RWPE1 (cell line): ENCODE measurements around the gene OR2H2.

ENCODE experiments used
- CTCF ChIA-PET: fragments of 350-600 bp; sonication (Branson Sonifier 250); formaldehyde crosslinking; extraction: SDS; loops from one replicate; lab custom pipeline; 2021; lab: Yijun Ruan, JAX
- POLR2A ChIA-PET: fragments of 400-600 bp; formaldehyde crosslinking; extraction: SDS; loops from one replicate; lab custom pipeline; 2020; ENCODE audit warnings: antibody characterized with exemption; ENCODE audit not compliant: low non-redundant PET; lab: Yijun Ruan, JAX
- DNase-seq: peaks from one replicate; pipeline ENCODE4 v3.0.0; 2012; ENCODE audit warnings: low spot score
- H3K27ac ChIP-seq: fragments of 450-650 bp; 2 replicates; pipeline ENCODE4 v1.5.1; 2017
- TF ChIP-seq, protein P1 (sequence below): fragments of 450-650 bp; conservative IDR thresholded peaks from 2 replicates; pipeline ENCODE4 v1.5.1; 2017; ENCODE audit warnings: low read depth, mild to moderate bottlenecking

The OR2H2 gene

DNA sequence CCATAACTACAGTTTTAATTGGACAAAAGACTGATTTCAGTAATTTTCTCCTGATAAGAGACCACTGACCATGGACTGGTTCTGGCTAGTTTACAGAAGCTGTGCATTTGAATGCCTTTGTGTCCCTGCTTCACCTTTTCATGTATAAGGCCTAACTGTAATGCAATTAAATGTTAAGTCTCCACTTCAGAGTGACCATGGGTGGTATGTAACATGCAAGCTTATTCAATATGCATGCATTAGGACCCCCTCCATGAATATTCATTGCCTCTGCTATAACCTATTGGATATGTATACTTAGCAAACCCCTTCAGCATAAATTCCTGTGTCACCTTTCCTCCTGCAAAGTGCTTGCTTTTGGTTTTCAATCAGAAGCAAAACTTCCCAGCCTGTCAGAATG, 27.6 kb upstream of the OR2H2 start:
- no peak for DNase-seq
- no peak overlapping the region for H3K27ac ChIP-seq
- ChIA-PET CTCF (no interaction called here), POLR2A (no interaction called here)
- TF ChIP-seq, protein P1, sequence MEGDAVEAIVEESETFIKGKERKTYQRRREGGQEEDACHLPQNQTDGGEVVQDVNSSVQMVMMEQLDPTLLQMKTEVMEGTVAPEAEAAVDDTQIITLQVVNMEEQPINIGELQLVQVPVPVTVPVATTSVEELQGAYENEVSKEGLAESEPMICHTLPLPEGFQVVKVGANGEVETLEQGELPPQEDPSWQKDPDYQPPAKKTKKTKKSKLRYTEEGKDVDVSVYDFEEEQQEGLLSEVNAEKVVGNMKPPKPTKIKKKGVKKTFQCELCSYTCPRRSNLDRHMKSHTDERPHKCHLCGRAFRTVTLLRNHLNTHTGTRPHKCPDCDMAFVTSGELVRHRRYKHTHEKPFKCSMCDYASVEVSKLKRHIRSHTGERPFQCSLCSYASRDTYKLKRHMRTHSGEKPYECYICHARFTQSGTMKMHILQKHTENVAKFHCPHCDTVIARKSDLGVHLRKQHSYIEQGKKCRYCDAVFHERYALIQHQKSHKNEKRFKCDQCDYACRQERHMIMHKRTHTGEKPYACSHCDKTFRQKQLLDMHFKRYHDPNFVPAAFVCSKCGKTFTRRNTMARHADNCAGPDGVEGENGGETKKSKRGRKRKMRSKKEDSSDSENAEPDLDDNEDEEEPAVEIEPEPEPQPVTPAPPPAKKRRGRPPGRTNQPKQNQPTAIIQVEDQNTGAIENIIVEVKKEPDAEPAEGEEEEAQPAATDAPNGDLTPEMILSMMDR = no peak

DNA sequence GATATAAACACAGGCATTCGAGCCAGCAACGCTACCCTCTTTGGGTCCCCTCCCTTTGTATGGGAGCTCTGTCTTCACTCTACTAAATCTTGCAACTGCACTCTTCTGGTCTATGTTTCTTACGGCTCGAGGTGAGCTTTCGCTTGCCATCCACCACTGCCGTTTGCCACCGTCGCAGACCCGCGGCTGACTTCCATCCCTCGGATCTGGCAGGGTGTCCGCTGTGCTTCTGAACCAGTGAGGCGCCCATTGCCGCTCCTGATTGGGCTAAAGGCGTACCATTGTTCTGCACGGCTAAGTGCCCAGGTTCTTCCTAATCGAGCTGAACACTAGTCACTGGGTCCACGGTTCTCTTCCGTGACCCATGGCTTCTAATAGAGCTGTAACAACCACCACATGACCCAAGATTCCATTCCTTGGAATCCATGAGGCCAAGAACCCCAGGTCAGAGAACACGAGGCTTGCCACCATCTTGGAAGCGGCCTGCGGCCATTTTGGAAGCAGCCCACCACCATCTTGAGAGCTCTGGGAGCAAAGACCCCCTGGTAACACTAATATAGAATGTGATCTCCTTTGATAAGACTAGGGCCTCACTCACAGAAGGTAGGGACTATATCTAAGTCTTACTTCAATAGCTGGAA, 26.4 kb upstream of the OR2H2 start:
- CTCF ChIA-PET = no interaction called here
- H3K27ac ChIP-seq = no peak overlapping the region
- DNase-seq = no peak
- TF ChIP-seq, protein P1 = no peak
- POLR2A ChIA-PET = no interaction called here

DNA sequence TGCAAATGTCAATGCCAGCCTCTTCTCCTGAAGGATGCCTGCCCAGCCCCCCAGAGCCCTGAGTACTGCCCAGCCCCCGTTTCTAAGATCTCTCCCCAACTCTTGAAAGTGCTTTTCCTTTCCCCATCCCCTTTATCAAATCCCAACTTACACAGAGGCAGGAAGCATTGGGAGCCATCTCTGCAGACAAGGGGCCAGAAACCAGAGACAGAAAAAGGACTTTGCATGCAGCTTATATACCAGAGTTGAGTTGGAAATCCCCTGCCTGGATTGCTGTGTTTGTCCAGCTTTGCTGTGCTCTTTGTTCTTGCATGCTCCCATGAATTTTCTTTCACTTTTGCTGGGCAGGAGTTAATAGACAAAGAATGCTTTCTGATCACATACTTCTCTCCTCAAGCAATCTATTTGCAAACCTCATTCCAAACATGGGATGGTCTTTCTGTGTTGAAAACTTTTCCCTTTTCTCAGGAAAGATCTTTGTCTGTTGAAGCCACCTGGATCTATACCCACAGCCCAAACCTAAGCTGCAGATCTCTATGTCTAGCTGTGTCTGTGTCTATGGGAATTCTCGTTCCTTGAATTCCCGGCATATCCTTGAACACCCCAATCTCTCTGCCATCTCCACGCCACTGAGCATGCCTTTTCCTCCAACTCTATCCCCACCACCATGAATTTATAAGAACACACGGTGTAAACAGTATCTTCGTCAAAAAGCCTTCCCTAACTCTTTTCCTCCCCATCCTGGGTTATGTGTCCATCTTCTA, 25.2 kb upstream of the OR2H2 start, which contains the start of gene UBD:
Gene UBD (minus strand): TSS at position 209 of the 764 bp plus-strand sequence. CDS start 31 bp downstream, at position 178.
- CTCF ChIA-PET = no interaction called here
- H3K27ac ChIP-seq = no peak within 1 kb of the TSS
- no peak for DNase-seq
- POLR2A ChIA-PET = no interaction called here
- TF ChIP-seq, protein P1 = no peak

DNA sequence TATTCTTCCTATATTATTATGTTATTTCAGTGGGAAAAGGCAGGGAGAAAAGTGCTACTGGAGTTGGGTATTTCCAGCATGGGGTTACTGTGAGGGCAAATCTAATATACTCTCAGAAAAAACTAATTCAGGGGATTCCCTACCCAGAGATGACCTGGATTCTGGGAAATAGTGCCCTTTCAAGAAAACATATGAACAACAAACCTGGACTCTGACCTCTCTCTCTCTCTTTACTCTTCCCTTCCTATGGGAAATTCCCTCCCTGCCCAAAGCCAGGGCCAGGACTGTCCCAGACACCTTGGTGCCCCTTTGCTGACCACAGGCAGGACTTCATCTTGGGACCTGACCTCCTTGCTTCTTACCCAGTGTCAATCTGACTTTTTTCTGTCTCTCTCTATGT, 23.8 kb upstream of the OR2H2 start:
- POLR2A ChIA-PET = no interaction called here

DNA sequence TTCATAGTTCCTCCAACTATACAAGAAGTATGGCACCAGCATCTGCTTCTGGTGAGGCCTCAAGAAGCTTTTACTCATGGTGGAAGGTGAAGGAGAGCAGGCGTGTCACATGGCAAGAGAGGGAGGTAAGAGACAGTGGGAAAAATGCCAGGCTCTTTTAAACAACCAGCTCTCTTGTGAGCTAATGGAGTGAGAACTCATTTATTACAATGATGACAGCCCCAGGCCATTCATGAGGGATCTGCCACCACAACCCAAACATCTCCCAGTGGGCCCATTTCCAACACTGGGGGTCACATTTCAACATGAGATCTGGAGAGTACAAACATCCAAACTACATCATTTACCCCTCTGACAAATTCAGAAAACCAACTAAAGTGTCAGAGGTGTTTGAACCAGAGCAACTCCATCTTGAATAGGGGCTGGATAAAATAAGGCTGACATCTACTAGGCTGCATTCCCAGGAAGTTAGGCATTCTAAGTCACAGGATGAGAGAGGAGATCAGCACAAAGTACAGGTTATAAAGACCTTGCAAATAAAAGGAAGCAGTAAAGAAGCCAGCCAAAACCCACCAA, 23.2 kb upstream of the OR2H2 start:
- DNase-seq = no peak
- ChIA-PET CTCF (no interaction called here), POLR2A (no interaction called here)
- TF ChIP-seq, protein P1 = no peak
- H3K27ac ChIP-seq = no peak overlapping the region

More for the DNA sequence above, 23.8 kb upstream of the OR2H2 start:
- CTCF ChIA-PET = no interaction called here
- TF ChIP-seq, protein P1 = no peak
- no peak overlapping the region for H3K27ac ChIP-seq
- DNase-seq = no peak

DNA sequence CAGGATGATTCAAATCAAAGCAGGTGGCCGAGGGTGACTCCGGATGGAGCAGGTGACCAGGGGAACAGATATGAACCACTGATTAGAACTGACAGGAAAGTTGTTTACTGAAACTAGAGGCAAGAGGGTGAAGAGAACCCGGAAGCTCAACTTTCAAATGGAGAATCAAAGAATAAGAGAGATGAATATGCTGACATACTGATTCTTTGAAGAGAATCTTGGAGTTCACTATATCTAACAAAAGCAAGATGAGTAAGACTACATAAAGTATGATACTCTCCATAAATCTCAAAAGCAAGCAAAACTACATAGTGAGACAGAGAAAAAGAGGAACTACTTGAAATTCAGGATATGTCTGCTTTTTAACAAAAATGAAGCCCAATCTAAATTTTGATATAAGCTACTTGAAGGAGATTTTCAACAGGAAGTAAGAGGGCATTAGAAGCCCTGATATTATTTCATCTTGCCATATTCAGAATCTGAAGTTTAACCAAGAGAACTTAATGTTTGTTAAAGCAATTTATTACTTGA, 21.4 kb upstream of the OR2H2 start:
- H3K27ac ChIP-seq = no peak overlapping the region
- no peak for DNase-seq
- POLR2A ChIA-PET = no interaction called here
- TF ChIP-seq, protein P1 = no peak
- CTCF ChIA-PET = interaction anchor here (0.6 kb wide), 1 partner anchor 971 kb away, joined by 12 read pairs; no protein-coding TSS in a partner anchor
